A549 (cell line): ENCODE measurements around the gene SPPL2B. TPM values are rescaled to one million over a fixed set of nuclear protein-coding genes. Genes with fewer than 3 reads are reported as not detected.

Experiments used
- ATAC-seq, 2 experiments: fragments of 200-7000 bp in 1 of 2; fragments of >200 bp in 1 of 2; cut with Nextera tagmentation in 1 of 2; cut with Tn5 transposase in 1 of 2; 3 replicates each; pipeline versions ENCODE4 v1.8.0 to v1.9.1; 2018 to 2020; ENCODE audit warnings: mild to moderate bottlenecking in 1 of 2, moderate library complexity in 1 of 2
- CTCF ChIA-PET: fragments of 300-600 bp; sonication (Branson Sonifier 250); formaldehyde crosslinking; extraction: SDS; loops from one replicate; lab custom pipeline; 2021; ENCODE audit warnings: antibody characterized with exemption, inconsistent platforms; lab: Yijun Ruan, JAX
- POLR2A ChIA-PET: fragments of 350-600 bp; formaldehyde crosslinking; extraction: SDS; loops from one replicate; lab custom pipeline; 2021; ENCODE audit warnings: antibody characterized with exemption, inconsistent platforms; lab: Yijun Ruan, JAX
- DNase-seq, 2 experiments: peaks; one replicate each; pipeline versions ENCODE4 v3.0.0 to v3.0.0-alpha.2; 2011 to 2016; ENCODE audit warnings: low read depth in 1 of 2, low spot score in 1 of 2
- FAIRE-seq: peaks from 2 replicates; lab custom pipeline; 2011; peaks lifted over from hg19 to GRCh38; lab: Jason Lieb, UNC
- H3K27ac ChIP-seq, 2 experiments: fragments of >200 bp; sonication (Bioruptor Twin); formaldehyde crosslinking; 3 replicates each; pipeline ENCODE4 v1.5.1; 2016 to 2017
- H3K4me1 ChIP-seq: fragments of >200 bp; sonication (Bioruptor Twin); formaldehyde crosslinking; 3 replicates; pipeline ENCODE4 v1.6.1; 2016
- H3K4me2 ChIP-seq: fragments of >200 bp; sonication (Bioruptor Twin); formaldehyde crosslinking; 3 replicates; pipeline ENCODE4 v1.6.1; 2016
- H3K4me3 ChIP-seq: fragments of >200 bp; sonication (Bioruptor Twin); formaldehyde crosslinking; 3 replicates; pipeline ENCODE4 v1.5.1; 2016
- H3K9me3 ChIP-seq: fragments of >200 bp; sonication (Bioruptor Twin); formaldehyde crosslinking; 3 replicates; pipeline ENCODE4 v1.6.1; 2016
- BCL3 ChIP-seq: fragments of >200 bp; sonication (Bioruptor Twin); formaldehyde crosslinking; IDR thresholded peaks from 3 replicates; pipeline ENCODE4 v1.6.1; 2016
- BHLHE40 ChIP-seq: IDR thresholded peaks from 2 replicates; pipeline ENCODE4 v1.6.1; 2012; ENCODE audit warnings: low read depth, low read length, inconsistent platforms
- CEBPB ChIP-seq, 2 experiments: fragments of >200 bp in 1 of 2; sonication (Bioruptor Twin) in 1 of 2; formaldehyde crosslinking in 1 of 2; IDR thresholded peaks; 2 replicates each; pipeline ENCODE4 v1.6.1; 2012 to 2016
- CHD2 ChIP-seq: fragments of 150-350 bp; IDR thresholded peaks from 2 replicates; pipeline ENCODE4 v1.6.1; 2014; ENCODE audit warnings: low read length; ENCODE audit not compliant: partially characterized antibody
- CTCF ChIP-seq: fragments of >200 bp; sonication (Bioruptor Twin); formaldehyde crosslinking; IDR thresholded peaks from 3 replicates; pipeline ENCODE4 v1.5.1; 2016
- EHF ChIP-seq: fragments of 250-450 bp; sonication (Bioruptor Pico); IDR thresholded peaks from 2 replicates; pipeline ENCODE4 v1.5.0; 2020; ENCODE audit warnings: mild to moderate bottlenecking
- ELK1 ChIP-seq: fragments of 150-350 bp; IDR thresholded peaks from 2 replicates; pipeline ENCODE4 v1.6.1; 2014; ENCODE audit warnings: low read depth, mild to moderate bottlenecking, low read length
- ESRRA ChIP-seq: fragments of 150-350 bp; IDR thresholded peaks from 2 replicates; pipeline ENCODE4 v1.6.1; 2014; ENCODE audit warnings: mild to moderate bottlenecking, low read length, borderline replicate concordance
- FOSB ChIP-seq: fragments of 250-450 bp; sonication (Bioruptor Pico); IDR thresholded peaks from 2 replicates; pipeline ENCODE4 v1.5.0; 2020; ENCODE audit warnings: mild to moderate bottlenecking, moderate library complexity
- FOSL2 ChIP-seq, 2 experiments: fragments of 450-650 bp in 1 of 2; fragments of >200 bp in 1 of 2; sonication (Bioruptor Twin) in 1 of 2; formaldehyde crosslinking; IDR thresholded peaks; 2 replicates each; pipeline versions ENCODE4 v1.5.0 to v1.6.1; 2016 to 2020; ENCODE audit warnings: mild to moderate bottlenecking in 1 of 2, moderate library complexity in 1 of 2
- FOXS1 ChIP-seq: fragments of 250-450 bp; sonication (Bioruptor Pico); IDR thresholded peaks from 2 replicates; pipeline ENCODE4 v1.5.0; 2020; ENCODE audit warnings: mild to moderate bottlenecking, moderate library complexity
- GATA3 ChIP-seq: IDR thresholded peaks from 2 replicates; pipeline ENCODE4 v1.6.1; 2012; ENCODE audit warnings: borderline replicate concordance
- HDAC2 ChIP-seq: fragments of 200-600 bp; sonication (generic); IDR thresholded peaks from 2 replicates; pipeline ENCODE4 v1.6.1; 2016
- HES2 ChIP-seq: fragments of >200 bp; sonication (Bioruptor Twin); formaldehyde crosslinking; IDR thresholded peaks from 2 replicates; pipeline ENCODE4 v1.6.1; 2016
- HOXA7 ChIP-seq: fragments of 250-450 bp; sonication (Bioruptor Pico); IDR thresholded peaks from 2 replicates; pipeline ENCODE4 v1.5.0; 2020; ENCODE audit warnings: mild to moderate bottlenecking, moderate library complexity
- MAX ChIP-seq: IDR thresholded peaks from 2 replicates; pipeline ENCODE4 v1.6.1; 2012
- MYC ChIP-seq: IDR thresholded peaks from 2 replicates; pipeline ENCODE4 v1.6.1; 2012; ENCODE audit warnings: mild to moderate bottlenecking, inconsistent platforms, low read length, improper control_type of control experiment, borderline replicate concordance
- NFE2L2 ChIP-seq: fragments of 150-350 bp; conservative IDR thresholded peaks from 2 replicates; pipeline ENCODE4 v1.6.1; 2014; ENCODE audit warnings: low read length
- NPAS2 ChIP-seq: fragments of 250-450 bp; sonication (Bioruptor Pico); IDR thresholded peaks from 2 replicates; pipeline ENCODE4 v1.8.0; 2022; ENCODE audit warnings: mild to moderate bottlenecking, moderate library complexity, borderline replicate concordance
- NR3C1 ChIP-seq: fragments of >200 bp; sonication (Bioruptor Twin); formaldehyde crosslinking; IDR thresholded peaks from 3 replicates; pipeline ENCODE4 v1.6.1; 2017
- PBX3 ChIP-seq: IDR thresholded peaks from 2 replicates; pipeline ENCODE4 v1.6.1; 2012
- POLR2A ChIP-seq: IDR thresholded peaks from 2 replicates; pipeline ENCODE4 v1.6.1; 2012; ENCODE audit warnings: mild to moderate bottlenecking, low read length
- POLR2AphosphoS2 ChIP-seq: conservative IDR thresholded peaks from 2 replicates; pipeline ENCODE4 v1.6.1; 2012; ENCODE audit warnings: low read length, improper control_type of control experiment, inconsistent platforms
- RAD21 ChIP-seq, 2 experiments: fragments of >200 bp in 1 of 2; sonication (Bioruptor Twin) in 1 of 2; formaldehyde crosslinking in 1 of 2; IDR thresholded peaks in 1 of 2; conservative IDR thresholded peaks in 1 of 2; 2 replicates in 1 of 2; 3 replicates in 1 of 2; pipeline ENCODE4 v1.6.1; 2012 to 2018; ENCODE audit warnings: inconsistent platforms in 1 of 2
- RARB ChIP-seq: fragments of 250-450 bp; sonication (Bioruptor Pico); IDR thresholded peaks from 2 replicates; pipeline ENCODE4 v1.8.0; 2021; ENCODE audit warnings: mild to moderate bottlenecking, moderate library complexity
- RFX5 ChIP-seq: fragments of 450-650 bp; IDR thresholded peaks from 2 replicates; pipeline ENCODE4 v1.7.1; 2014; ENCODE audit warnings: antibody characterized with exemption, mild to moderate bottlenecking, moderate library complexity
- SREBF2 ChIP-seq: fragments of 450-650 bp; IDR thresholded peaks from 2 replicates; pipeline ENCODE4 v1.6.1; 2014; ENCODE audit warnings: mild to moderate bottlenecking, moderate library complexity
- ZNF302 ChIP-seq: fragments of 250-450 bp; sonication (Bioruptor Pico); IDR thresholded peaks from 2 replicates; pipeline ENCODE4 v1.9.0; 2021; ENCODE audit warnings: inconsistent platforms, mild to moderate bottlenecking, moderate library complexity
- WGBS: methylation state at CpG from one replicate; pipeline ENCODE4 v1.1.6; 2017; ENCODE audit errors: missing lambda C conversion rate; 5-methylcytosine and 5-hydroxymethylcytosine counted together
- polyA plus RNA-seq, 4 experiments: library from polyadenylated mRNA; depleted of rRNA in 3 of 4; stranded (reverse); fragments of >200 nt; fragmentation: RNase III in 1 of 4; extraction: RNeasy Plus Mini Kit Qiagen cat#74134 plus additional on column Dnase treatment in 1 of 4; gene quantifications; 2 replicates in 3 of 4; 3 replicates in 1 of 4; pipeline ENCODE4 v1.2.3, GENCODE V29; 2011 to 2017

The SPPL2B gene
- polyA plus RNA-seq, 2 of the 4 experiments (the other 2 are of a cell fraction), result 11.3 to 36.5 TPM

GRCh38 chr19:2320049-2320448 is 8.4 kb upstream of the SPPL2B start:
- no peak for FAIRE-seq
- H3K27ac ChIP-seq, result no peak overlapping the region
- no peak; a peak in 1 of 6 replicates for ATAC-seq
- no peaks in the 10 kb centered on the region for H3K4me1 ChIP-seq
- CTCF ChIA-PET, result interaction anchor here (1.2 kb wide), 1 partner anchor 12 kb away, joined by 3 read pairs; the partner anchor contains the start of gene LINGO3
- 88% methylated on average over 4 of the region's 12 CpGs for WGBS
- POLR2A ChIA-PET, result no interaction called here
- no peak for DNase-seq
- TF ChIP-seq BCL3, result no peak
- TF ChIP-seq ELK1, result no peak
- no peak for TF ChIP-seq PBX3
- no peak for TF ChIP-seq EHF (CRISPR knock-in tag)
- TF ChIP-seq NFE2L2, result no peak
- TF ChIP-seq SREBF2, result no peak
- no peak for TF ChIP-seq MYC
- no peak for TF ChIP-seq BHLHE40
- no peak for TF ChIP-seq POLR2A
- H3K4me2 ChIP-seq, result no peak overlapping the region
- no peak overlapping the region for H3K4me3 ChIP-seq
- peaks cover 6% of the 10 kb centered on the region; the same call in 1 of the 3 replicates for H3K9me3 ChIP-seq

GRCh38 chr19:2320939-2321338 is 7.5 kb upstream of the SPPL2B start:
- no peak for TF ChIP-seq NPAS2 (CRISPR knock-in tag)
- no peak for TF ChIP-seq FOXS1 (CRISPR knock-in tag)
- TF ChIP-seq RFX5, result no peak
- TF ChIP-seq MAX, result no peak
- TF ChIP-seq GATA3, result no peak
- no peak for TF ChIP-seq FOSB (CRISPR knock-in tag)
- no peak for TF ChIP-seq CEBPB (IDR thresholded peaks at IDR 0.05)
- TF ChIP-seq RAD21 (conservative IDR thresholded peaks at IDR 0.05 in 1 of 2, IDR thresholded peaks at IDR 0.05 in 1 of 2), result no peak
- no peak for TF ChIP-seq CTCF
- no peak for TF ChIP-seq FOSL2 (IDR thresholded peaks at IDR 0.05)
- TF ChIP-seq FOSL2 (CRISPR knock-in tag; IDR thresholded peaks at IDR 0.05), result no peak
- no peak for TF ChIP-seq NR3C1
- no peak for TF ChIP-seq ZNF302 (CRISPR knock-in tag)
- TF ChIP-seq RARB (CRISPR knock-in tag), result no peak
- no peak for TF ChIP-seq POLR2AphosphoS2
- no peak for TF ChIP-seq CHD2
- TF ChIP-seq HES2, result no peak
- TF ChIP-seq ESRRA, result no peak
- no peak for TF ChIP-seq ELK1
- TF ChIP-seq HOXA7, result no peak
- no peak for TF ChIP-seq HDAC2
- TF ChIP-seq, all 56 proteins: peak for 0
- Histone ChIP-seq H3K27ac (no peak overlapping the region), H3K4me1 (no peaks in the 10 kb centered on the region), H3K4me2 (no peak overlapping the region), H3K9me3 (no peaks in the 10 kb centered on the region), H3K4me3 (no peak overlapping the region)
- ChIA-PET CTCF (interaction anchor here (1.2 kb wide), 1 partner anchor 12 kb away, joined by 3 read pairs; the partner anchor contains the start of gene LINGO3), POLR2A (no interaction called here)
- no peak for ATAC-seq
- no peak for FAIRE-seq
- WGBS, result 89% methylated on average over 7 of the region's 12 CpGs
- DNase-seq, result no peak
